Endothelial cell of umbilical vein (primary cell): Measurements from ENCODE around the gene KIF1B. TPM values are rescaled to one million over a fixed set of nuclear protein-coding genes. Genes with fewer than 3 reads are reported as not detected.
"Not testable (repeated sequence)": the region's sequence is repeated elsewhere in the genome, so short reads cannot be mapped to it uniquely, and the experiment has no call there.

Experiments used
- BruUV-seq: library from RNA; stranded (reverse); fragments of 400-500 nt; replicated peaks from 2 replicates; lab custom pipeline; 2021; lab: Mats Ljungman, UMichigan
- CTCF ChIA-PET: fragments of 300-600, 350-600 bp; sonication (Branson Sonifier 250); formaldehyde crosslinking; loops from one replicate; lab custom pipeline; 2021; ENCODE audit warnings: antibody characterized with exemption, inconsistent platforms; lab: Charles Lee
- POLR2A ChIA-PET: fragments of 300-600, 350-600 bp; sonication (Branson Sonifier 250); formaldehyde crosslinking; loops from one replicate; lab custom pipeline; 2021; ENCODE audit warnings: antibody characterized with exemption, inconsistent platforms; lab: Charles Lee
- DNase-seq: peaks from one replicate; pipeline ENCODE4 v3.0.0-alpha.2; 2011; ENCODE audit warnings: low read depth, low spot score
- FAIRE-seq: peaks from 2 replicates; lab custom pipeline; 2011; peaks lifted over from hg19 to GRCh38; lab: Jason Lieb, UNC
- H2AFZ ChIP-seq: 2 replicates; pipeline ENCODE4 v1.6.0; 2012; ENCODE audit warnings: low read depth, low read length, control low read depth, inconsistent platforms
- H3K27ac ChIP-seq: 2 replicates; pipeline ENCODE4 v1.5.1; 2011; ENCODE audit warnings: low read depth, mild to moderate bottlenecking, control low read depth, low read length, moderate library complexity; ENCODE audit not compliant: insufficient read depth
- H3K27me3 ChIP-seq, 2 experiments: 2 replicates each; pipeline versions ENCODE4 v1.6.0 to v1.6.1; 2011; ENCODE audit warnings: low read length in 2 of 2, mixed read lengths in 1 of 2; ENCODE audit not compliant: control insufficient read depth in 2 of 2, insufficient read depth in 2 of 2
- H3K36me3 ChIP-seq, 2 experiments: 2 replicates in 1 of 2; 3 replicates in 1 of 2; pipeline ENCODE4 v1.5.1; 2011; ENCODE audit warnings: low read length in 2 of 2, mild to moderate bottlenecking in 1 of 2, moderate library complexity in 1 of 2; ENCODE audit not compliant: control insufficient read depth in 2 of 2, insufficient read depth in 2 of 2; ENCODE audit errors: extremely low read depth in 1 of 2
- H3K4me1 ChIP-seq: 3 replicates; pipeline ENCODE4 v1.5.1; 2011; ENCODE audit warnings: mild to moderate bottlenecking, low read length; ENCODE audit not compliant: control insufficient read depth, insufficient read depth; ENCODE audit errors: extremely low read depth
- H3K4me2 ChIP-seq: 2 replicates; pipeline ENCODE4 v1.6.1; 2011; ENCODE audit warnings: low read length, control low read depth, mixed read lengths; ENCODE audit not compliant: insufficient read depth
- H3K4me3 ChIP-seq, 3 experiments: fragments of 200-600 bp in 1 of 3; sonication (generic), shearing (Covaris generic) in 1 of 3; replicated peaks in 1 of 3; 2 replicates each; pipeline ENCODE4 v1.5.1; 2011 to 2016; ENCODE audit warnings: control low read depth in 3 of 3, low read length in 3 of 3, mild to moderate bottlenecking in 2 of 3, inconsistent platforms in 1 of 3, low read depth in 1 of 3, moderate library complexity in 1 of 3; ENCODE audit not compliant: insufficient read depth in 1 of 3
- H3K79me2 ChIP-seq: 2 replicates; pipeline ENCODE4 v1.6.0; 2012; ENCODE audit warnings: low read length, inconsistent platforms; ENCODE audit not compliant: control insufficient read depth, insufficient read depth
- H3K9ac ChIP-seq: replicated peaks from 2 replicates; pipeline ENCODE3; 2011; ENCODE audit warnings: low read length, control low read depth; ENCODE audit not compliant: insufficient read depth; ENCODE audit errors: extremely low read depth
- H3K9me1 ChIP-seq: replicated peaks from 3 replicates; pipeline ENCODE4 v1.6.0; 2011; ENCODE audit warnings: mild to moderate bottlenecking, low read length; ENCODE audit not compliant: control insufficient read depth, insufficient read depth; ENCODE audit errors: extremely low read depth
- H3K9me3 ChIP-seq: replicated peaks from 2 replicates; pipeline ENCODE4 v1.5.1; 2012; ENCODE audit warnings: low read length, inconsistent platforms; ENCODE audit not compliant: control insufficient read depth, insufficient read depth
- H4K20me1 ChIP-seq: replicated peaks from 2 replicates; pipeline ENCODE3; 2011; ENCODE audit warnings: mild to moderate bottlenecking, low read length; ENCODE audit not compliant: control insufficient read depth, insufficient read depth; ENCODE audit errors: extremely low read depth
- dilution Hi-C: fragments of 300-500 bp; cut with MboI; formaldehyde crosslinking; loops from one replicate; pipeline ENCODE4 v1.15.0; 2019; ENCODE audit warnings: low sequenced_read_pairs; ENCODE audit not compliant: extremely low pct_ligation_motif_present
- intact Hi-C: fragments of 100-400 bp; cut with micrococcal nuclease; formaldehyde crosslinking; loops from one replicate; pipeline ENCODE4 v1.10.0; 2022
- polyA plus RNA-seq, 4 experiments: library from polyadenylated mRNA; depleted of rRNA in 3 of 4; stranded (reverse) in 3 of 4; unstranded in 1 of 4; fragments of >200 nt; gene quantifications; 2 replicates each; pipeline versions ENCODE4 v1.2.1 to v1.2.3, GENCODE V29; 2011 to 2012; ENCODE audit warnings: missing spikeins in 1 of 4
- total RNA-seq: library from RNA; stranded (reverse); gene quantifications from 2 replicates; pipeline ENCODE4 v1.2.3, GENCODE V29; 2021

The KIF1B gene
- total and polyA plus RNA-seq, 2 donors (not counting 3 experiments of a cell fraction or from before 2014, with no cell fraction given) = 14.8 to 58.6 TPM

GRCh38 chr1:10425826-10426534 is 215.6 kb downstream of the KIF1B start:
- H3K27ac ChIP-seq, FAIRE-seq, H2AFZ ChIP-seq, H3K4me1 ChIP-seq, H3K9me3 ChIP-seq, H3K9ac ChIP-seq, H3K79me2 ChIP-seq, H3K4me2 ChIP-seq, H3K36me3 ChIP-seq, H3K4me3 ChIP-seq, H3K27me3 ChIP-seq, dilution Hi-C loops, BruUV-seq, H3K9me1 ChIP-seq, H4K20me1 ChIP-seq, DNase-seq: not testable (repeated sequence)
- intact Hi-C loops = loop anchor here (10.0 kb wide), 1 partner anchor 801 kb away; no protein-coding TSS in a partner anchor
- CTCF ChIA-PET = interaction anchor here (0.6 to 4.1 kb wide), 3 partner anchors 11 to 272 kb away, joined by 3 to 23 read pairs (median 6); no protein-coding TSS in a partner anchor
- POLR2A ChIA-PET = interaction anchor here (0.6 to 0.7 kb wide), 2 partner anchors 24 to 50 kb away, joined by 3 to 6 read pairs; no protein-coding TSS in a partner anchor

DNA sequence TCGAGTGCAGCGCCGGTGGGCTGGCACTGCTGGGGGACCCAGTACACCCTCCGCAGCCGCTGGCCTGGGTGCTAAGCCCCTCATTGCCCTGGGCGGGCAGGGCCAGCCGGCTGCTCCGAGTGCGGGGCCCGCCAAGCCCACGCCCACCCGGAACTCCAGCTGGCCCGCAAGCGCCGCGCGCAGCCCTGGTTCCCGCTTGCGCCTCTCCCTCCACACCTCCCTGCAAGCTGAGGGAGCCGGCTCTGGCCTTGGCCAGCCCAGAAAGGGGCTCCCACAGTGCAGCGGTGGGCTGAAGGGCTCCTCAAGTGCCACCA is 216.1 kb downstream of the KIF1B start:
- H3K9ac ChIP-seq, dilution Hi-C loops, H3K4me2 ChIP-seq, FAIRE-seq, H3K9me3 ChIP-seq, H3K9me1 ChIP-seq, H3K27me3 ChIP-seq, H3K36me3 ChIP-seq, H3K27ac ChIP-seq, H3K79me2 ChIP-seq, H2AFZ ChIP-seq, H4K20me1 ChIP-seq, BruUV-seq, H3K4me3 ChIP-seq, DNase-seq: not testable (repeated sequence)
- intact Hi-C loops = loop anchor here (10.0 kb wide), 1 partner anchor 802 kb away; no protein-coding TSS in a partner anchor
- H3K4me1 ChIP-seq = peaks cover 14% of the 10 kb centered on the region
- ChIA-PET CTCF (interaction anchor here (0.9 to 4.1 kb wide), 2 partner anchors 11 to 49 kb away, joined by 3 to 23 read pairs; no protein-coding TSS in a partner anchor), POLR2A (interaction anchor here (0.7 kb wide), 1 partner anchor 25 kb away, joined by 3 read pairs; no protein-coding TSS in a partner anchor)
